Right cardiac atrium (tissue), 5 donors: ENCODE measurements around the gene ANKRD34A. TPM values are rescaled to one million over a fixed set of nuclear protein-coding genes. Genes with fewer than 3 reads are reported as not detected.
A peak's percentile ranks its signal among the peaks of the same experiment; 100 is the strongest.
"Not testable (repeated sequence)": the region's sequence is repeated elsewhere in the genome, so short reads cannot be mapped to it uniquely, and the experiment has no call there.

Source experiments
- ATAC-seq, 2 donors: fragments of 200-7000 bp; cut with Tn5 transposase; one replicate each; pipeline versions ENCODE4 v1.8.0 to v1.9.1; 2020; ENCODE audit warnings: moderate library complexity in 2 of 2, mild to moderate bottlenecking in 1 of 2
- DNase-seq, 3 donors: peaks; one replicate each; pipeline ENCODE4 v3.0.0-alpha.2; 2020
- H3K27ac ChIP-seq: one replicate; pipeline ENCODE4 v1.5.1; 2013; ENCODE audit warnings: mild to moderate bottlenecking, low read length, control low read depth, moderate library complexity
- H3K27me3 ChIP-seq: one replicate; pipeline ENCODE4 v1.6.1; 2013; ENCODE audit not compliant: control insufficient read depth, insufficient read depth
- H3K4me1 ChIP-seq: one replicate; pipeline ENCODE4 v1.6.1; 2013; ENCODE audit warnings: low read length; ENCODE audit not compliant: control insufficient read depth, insufficient read depth
- H3K4me3 ChIP-seq: one replicate; pipeline ENCODE4 v1.5.1; 2013; ENCODE audit warnings: low read length, control low read depth
- H3K9me3 ChIP-seq: one replicate; pipeline ENCODE4 v1.6.1; 2013; ENCODE audit warnings: low read length; ENCODE audit not compliant: control insufficient read depth
- WGBS: extraction: QIAGEN DNeasy Blood & Tissue Kit; methylation state at CpG from one replicate; pipeline ENCODE4 v1.1.7; 2013; 5-methylcytosine and 5-hydroxymethylcytosine counted together
- intact Hi-C, 4 donors: fragments of 100-400 bp; cut with DNase I; formaldehyde crosslinking; loops; one replicate each; pipeline versions ENCODE4 v1.11.0 to v1.14.0; 2022 to 2023
- polyA plus RNA-seq: library from polyadenylated mRNA; stranded (reverse); fragments of 200-250 nt; gene quantifications from one replicate; pipeline ENCODE4 v1.2.3, GENCODE V29; 2013
- total RNA-seq, 4 donors: library from RNA; stranded (reverse); fragmentation: NEBNext Ultra II Directional; extraction: Animal tissue kit (Norgen Biotek cat#: 25700); gene quantifications; one replicate each; pipeline ENCODE4 v1.2.1, GENCODE V29; 2021
- donor health status: healthy with polysubstance abuse.
- donor health status: DM: no; HTN: yes; CAD: no.
- donor health status: DM: no; HTN: no; CAD: no.
- donor health status: DM: no; HTN: yes; CAD: no; lungs with severe emphysema.
- donor health status: DM: yes; HTN: yes; CAD: no.

Gene ANKRD34A
- total and polyA plus RNA-seq, 5 donors = 1.7 to 3.9 (median 3.6) TPM

- Histone ChIP-seq H3K27me3 (no peaks in the 10 kb centered on the region), H3K9me3 (no peaks in the 10 kb centered on the region), H3K4me1 (no peaks in the 10 kb centered on the region), H3K27ac (no peak overlapping the region), H3K4me3 (no peak overlapping the region)
- DNase-seq (no peak), ATAC-seq (no peak)
- intact Hi-C loops = no loop called here
- 96% methylated on average over 1 of the region's 1 CpG for WGBS
Measured at GRCh38 chr1:145937436-145937835, 26.9 kb downstream of the ANKRD34A start.

GRCh38 chr1:145936247-145936646, 28.1 kb downstream of the ANKRD34A start:
- Histone ChIP-seq H3K27me3 (no peaks in the 10 kb centered on the region), H3K27ac (no peak overlapping the region), H3K9me3 (no peaks in the 10 kb centered on the region), H3K4me1 (no peaks in the 10 kb centered on the region), H3K4me3 (no peak overlapping the region)
- no peak for ATAC-seq
- intact Hi-C loops = no loop called here
- no peak for DNase-seq
- WGBS = 84% methylated on average over 8 of the region's 8 CpGs

GRCh38 chr1:145935708-145936107, 28.7 kb downstream of the ANKRD34A start:
- intact Hi-C loops = no loop called here
- ATAC-seq = no peak
- Histone ChIP-seq H3K4me3 (no peak overlapping the region), H3K9me3 (no peaks in the 10 kb centered on the region), H3K27me3 (no peaks in the 10 kb centered on the region), H3K27ac (no peak overlapping the region), H3K4me1 (no peaks in the 10 kb centered on the region)
- no peak for DNase-seq

- WGBS = 36% methylated on average over 9 of the region's 9 CpGs
- DNase-seq, ATAC-seq, H3K4me1 ChIP-seq, H3K27me3 ChIP-seq, H3K4me3 ChIP-seq, H3K9me3 ChIP-seq, intact Hi-C loops, H3K27ac ChIP-seq: not testable (repeated sequence)
Measured at GRCh38 chr1:145932522-145933009, 31.8 kb downstream of the ANKRD34A start.

- no peak for ATAC-seq
- intact Hi-C loops = no loop called here
Measured at GRCh38 chr1:145927916-145928643, 36.3 kb downstream of the ANKRD34A start.

GRCh38 chr1:145927063-145927886, 37.1 kb downstream of the ANKRD34A start, which contains the start of gene RBM8A:
Gene RBM8A (minus strand): TSS chr1:145927484. CDS start chr1:145927426, 58 bp downstream.
- H3K9me3 ChIP-seq = no peaks in the 10 kb centered on the region
- H3K4me1 ChIP-seq = peaks cover 1% of the 10 kb centered on the region
- ATAC-seq = peak; percentile 98 to 99
- H3K27ac ChIP-seq = peak within 1 kb of the TSS; percentile 98
- peak within 1 kb of the TSS; percentile 99 for H3K4me3 ChIP-seq
- H3K27me3 ChIP-seq = no peaks in the 10 kb centered on the region
- intact Hi-C loops = no loop called here
- peak; percentile 93 to 96 (median 94) for DNase-seq
- WGBS = under 1% methylated on average over 41 of the region's 41 CpGs

More at GRCh38 chr1:145927916-145928643, 36.3 kb downstream of the ANKRD34A start:
- peak in 1 of 3 donors; percentile 54 for DNase-seq
- Histone ChIP-seq H3K4me3 (peak overlapping the region; percentile 99), H3K9me3 (no peaks in the 10 kb centered on the region), H3K4me1 (peaks cover 1% of the 10 kb centered on the region), H3K27ac (peak overlapping the region; percentile 97), H3K27me3 (no peaks in the 10 kb centered on the region)
- WGBS = 69% methylated on average over 20 of the region's 20 CpGs

- Histone ChIP-seq H3K4me1 (peaks cover 1% of the 10 kb centered on the region), H3K27me3 (no peaks in the 10 kb centered on the region), H3K27ac (peak overlapping the region; percentile 98), H3K4me3 (peak overlapping the region; percentile 99), H3K9me3 (no peaks in the 10 kb centered on the region)
- peak in 1 of 3 donors; percentile 39 for DNase-seq
- WGBS = 6% methylated on average over 19 of the region's 19 CpGs
- intact Hi-C loops = no loop called here
- ATAC-seq = peak; percentile 5
Measured at GRCh38 chr1:145926686-145927062, 37.7 kb downstream of the ANKRD34A start.

GRCh38 chr1:145922266-145922665, 42.1 kb downstream of the ANKRD34A start:
- intact Hi-C loops = no loop called here
- DNase-seq (no peak), ATAC-seq (no peak)
- no peak overlapping the region for H3K4me3 ChIP-seq
- H3K9me3 ChIP-seq = no peaks in the 10 kb centered on the region
- 65% methylated on average over 2 of the region's 2 CpGs for WGBS
- no peak overlapping the region for H3K27ac ChIP-seq
- H3K4me1 ChIP-seq = peaks cover 2% of the 10 kb centered on the region
- no peaks in the 10 kb centered on the region for H3K27me3 ChIP-seq

GRCh38 chr1:145920297-145920696, 44.1 kb downstream of the ANKRD34A start:
- H3K9me3 ChIP-seq, ATAC-seq, DNase-seq, H3K27me3 ChIP-seq, intact Hi-C loops, H3K27ac ChIP-seq, H3K4me3 ChIP-seq, H3K4me1 ChIP-seq: not testable (repeated sequence)
- 92% methylated on average over 2 of the region's 4 CpGs for WGBS

- ATAC-seq (peak; percentile 30 to 50), DNase-seq (peak; percentile 55 to 86 (median 85))
- WGBS = 5% methylated on average over 33 of the region's 33 CpGs
- intact Hi-C loops = loop anchor here in 1 of 4 donors (10.0 kb wide), 1 partner anchor 74 kb away; the partner anchor contains the start of gene NUDT17
- H3K4me1 ChIP-seq = peaks cover 2% of the 10 kb centered on the region
- H3K9me3 ChIP-seq = no peaks in the 10 kb centered on the region
- H3K27me3 ChIP-seq = no peaks in the 10 kb centered on the region
- H3K4me3 ChIP-seq = peak overlapping the region; percentile 72
- H3K27ac ChIP-seq = peak overlapping the region; percentile 76
Measured at GRCh38 chr1:145918992-145919939, 45.1 kb downstream of the ANKRD34A start.
